Globus pallidus (tissue), 1 donor: Measurements from ENCODE around the gene ERO1A.

Experiments
- DNase-seq: peaks from one replicate; pipeline ENCODE4 v3.0.0-alpha.2; 2015; ENCODE audit warnings: low spot score

The ERO1A gene

GRCh38 chr14:52694761-52695480, 437 bp downstream of the ERO1A start:
- peak; percentile 27 for DNase-seq

GRCh38 chr14:52693532-52693931, 1.8 kb downstream of the ERO1A start:
- DNase-seq: no peak

- no peak for DNase-seq
Observed at GRCh38 chr14:52693036-52693435, 2.3 kb downstream of the ERO1A start.

GRCh38 chr14:52692248-52692962, 3.0 kb downstream of the ERO1A start:
- DNase-seq: no peak

- DNase-seq: no peak
Observed at GRCh38 chr14:52690983-52691760, 4.2 kb downstream of the ERO1A start.

GRCh38 chr14:52686176-52686575, 9.2 kb downstream of the ERO1A start:
- no peak for DNase-seq

- no peak for DNase-seq
Observed at GRCh38 chr14:52683985-52684520, 11.3 kb downstream of the ERO1A start.

- no peak for DNase-seq
Observed at GRCh38 chr14:52678591-52678990, 16.8 kb downstream of the ERO1A start.

GRCh38 chr14:52663850-52664249, 31.5 kb downstream of the ERO1A start:
- no peak for DNase-seq

GRCh38 chr14:52661314-52661713, 34.0 kb downstream of the ERO1A start:
- DNase-seq: no peak

- no peak for DNase-seq
Observed at GRCh38 chr14:52660832-52661231, 34.5 kb downstream of the ERO1A start.

- no peak for DNase-seq
Observed at GRCh38 chr14:52660325-52660724, 35.0 kb downstream of the ERO1A start.

- no peak for DNase-seq
Observed at GRCh38 chr14:52656905-52657304, 38.5 kb downstream of the ERO1A start.

- no peak for DNase-seq
Observed at GRCh38 chr14:52650774-52651173, 44.6 kb downstream of the ERO1A start.

- no peak for DNase-seq
Observed at GRCh38 chr14:52649511-52649910, 45.8 kb downstream of the ERO1A start.

- no peak for DNase-seq
Observed at GRCh38 chr14:52641745-52642144, 53.6 kb downstream of the ERO1A start.

GRCh38 chr14:52640137-52640536, 55.2 kb downstream of the ERO1A start:
- no peak for DNase-seq

GRCh38 chr14:52619687-52620086, 75.7 kb downstream of the ERO1A start:
- DNase-seq: no peak

- DNase-seq: no peak
Observed at GRCh38 chr14:52618602-52619001, 76.8 kb downstream of the ERO1A start.

- no peak for DNase-seq
Observed at GRCh38 chr14:52610187-52610586, 85.2 kb downstream of the ERO1A start.

- no peak for DNase-seq
Observed at GRCh38 chr14:52609445-52610044, 85.8 kb downstream of the ERO1A start.

- DNase-seq: no peak
Observed at GRCh38 chr14:52607061-52607460, 88.3 kb downstream of the ERO1A start.
